ENCODE results near the gene LSP1.

LSP1 gene

DNA sequence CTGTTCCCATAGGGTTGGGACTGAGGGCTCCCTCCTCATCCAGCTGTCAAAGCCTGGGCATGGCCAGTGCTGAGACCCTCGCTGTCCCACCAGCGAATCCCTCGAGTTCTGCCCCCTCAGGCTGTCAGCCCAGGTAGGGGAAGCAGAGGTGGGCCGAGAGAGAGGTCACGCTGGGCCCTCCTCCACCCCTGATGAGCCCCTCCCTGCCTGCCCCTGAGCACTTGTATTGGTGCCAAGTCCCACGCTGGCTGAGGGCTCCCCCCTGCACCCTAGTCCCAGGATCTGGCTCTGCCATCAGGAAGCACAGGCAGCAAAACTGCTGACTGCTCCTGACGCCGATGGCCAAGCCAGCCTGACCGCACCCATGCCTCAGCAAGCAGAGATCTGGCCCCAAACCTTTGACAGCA, 35.5 kb downstream of the LSP1 start:
- DNase-seq (ENCODE audit: low read depth): no peak
- TF ChIP-seq CTCF (IDR thresholded peaks at IDR 0.05; ENCODE audit: insufficient read depth, low read depth, low read length, missing control alignments): no peak
- no peak overlapping the region for H3K4me3 ChIP-seq (ENCODE audit: low read depth, low read length)

GRCh38 chr11:1888811-1889210, 35.9 kb downstream of the LSP1 start:
- no peak for TF ChIP-seq CTCF (IDR thresholded peaks at IDR 0.05; ENCODE audit: insufficient read depth, low read depth, low read length, missing control alignments)
- no peak overlapping the region for H3K4me3 ChIP-seq (ENCODE audit: low read depth, low read length)
- DNase-seq (ENCODE audit: low read depth): no peak

DNA sequence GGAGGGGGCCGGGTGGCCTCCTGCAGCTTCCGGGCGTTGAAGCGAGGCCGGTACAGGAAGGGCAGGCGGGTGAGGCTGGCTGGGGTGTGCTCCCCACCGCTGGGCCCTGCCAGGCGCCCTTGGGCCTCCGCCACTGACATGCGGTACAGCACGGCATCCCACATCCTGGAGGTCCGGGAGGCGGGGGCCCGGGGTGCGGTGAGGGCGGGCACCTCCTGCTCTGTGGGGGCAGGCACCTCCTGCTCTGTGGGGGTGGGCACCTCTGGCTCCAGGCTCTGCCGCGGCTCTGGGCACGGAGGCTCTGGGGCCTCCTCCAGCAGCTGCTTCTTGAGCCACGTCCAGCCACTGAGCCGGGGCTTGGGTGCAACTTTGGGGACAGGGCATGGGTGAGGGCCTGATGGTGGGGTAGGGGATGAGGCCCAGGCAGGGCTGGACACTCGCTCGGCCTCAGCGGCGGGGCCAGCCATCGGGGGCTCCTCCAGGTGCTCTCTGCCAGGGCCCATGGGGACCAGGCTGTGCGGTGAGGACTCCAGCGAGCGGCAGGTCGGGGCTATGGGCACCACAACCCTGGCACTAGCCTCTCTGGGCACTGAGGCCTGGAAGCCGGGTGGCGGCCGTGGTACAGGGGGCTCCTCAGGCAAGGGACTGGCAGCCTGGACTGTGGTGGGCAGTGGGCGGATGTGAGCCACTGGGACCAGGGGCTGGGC, 36.5 kb downstream of the LSP1 start:
- no peak overlapping the region for H3K4me3 ChIP-seq (ENCODE audit: low read depth, low read length)
- DNase-seq (ENCODE audit: low read depth): no peak
- no peak for TF ChIP-seq CTCF (IDR thresholded peaks at IDR 0.05; ENCODE audit: insufficient read depth, low read depth, low read length, missing control alignments)

GRCh38 chr11:1889941-1890855, 37.3 kb downstream of the LSP1 start:
- no peak for DNase-seq (ENCODE audit: low read depth)
- no peak overlapping the region for H3K4me3 ChIP-seq (ENCODE audit: low read depth, low read length)
- no peak for TF ChIP-seq CTCF (IDR thresholded peaks at IDR 0.05; ENCODE audit: insufficient read depth, low read depth, low read length, missing control alignments)

- no peak for DNase-seq (ENCODE audit: low read depth)
- no peak overlapping the region for H3K4me3 ChIP-seq (ENCODE audit: low read depth, low read length)
- no peak for TF ChIP-seq CTCF (IDR thresholded peaks at IDR 0.05; ENCODE audit: insufficient read depth, low read depth, low read length, missing control alignments)
Measured at GRCh38 chr11:1890856-1891830, 38.3 kb downstream of the LSP1 start.

DNA sequence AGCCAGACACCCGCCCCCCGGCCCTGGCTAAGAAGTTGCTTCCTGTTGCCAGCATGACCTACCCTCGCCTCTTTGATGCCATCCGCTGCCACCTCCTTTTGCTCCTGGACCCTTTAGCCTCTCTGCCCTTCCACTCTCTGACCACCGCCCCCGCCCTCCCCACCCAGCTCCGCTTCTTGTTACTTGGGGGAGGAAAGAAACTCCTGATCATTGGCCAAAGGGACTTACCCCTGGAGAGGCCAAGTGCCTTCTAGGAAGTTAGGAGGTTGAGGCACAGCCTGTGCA, 38.9 kb downstream of the LSP1 start, which contains the start of gene PRR33:
PRR33 (minus strand) TSS at position 65 of the 285 bp plus-strand sequence. CDS start 1,311 bp downstream, outside the sequence.
- DNase-seq (ENCODE audit: low read depth): no peak
- H3K4me3 ChIP-seq (ENCODE audit: low read depth, low read length): no peak within 1 kb of the TSS
- no peak for TF ChIP-seq CTCF (IDR thresholded peaks at IDR 0.05; ENCODE audit: insufficient read depth, low read depth, low read length, missing control alignments)
